ENCODE results near the gene TAX1BP3.
A peak's percentile ranks its signal among the peaks of the same experiment; 100 is the strongest.

DNA sequence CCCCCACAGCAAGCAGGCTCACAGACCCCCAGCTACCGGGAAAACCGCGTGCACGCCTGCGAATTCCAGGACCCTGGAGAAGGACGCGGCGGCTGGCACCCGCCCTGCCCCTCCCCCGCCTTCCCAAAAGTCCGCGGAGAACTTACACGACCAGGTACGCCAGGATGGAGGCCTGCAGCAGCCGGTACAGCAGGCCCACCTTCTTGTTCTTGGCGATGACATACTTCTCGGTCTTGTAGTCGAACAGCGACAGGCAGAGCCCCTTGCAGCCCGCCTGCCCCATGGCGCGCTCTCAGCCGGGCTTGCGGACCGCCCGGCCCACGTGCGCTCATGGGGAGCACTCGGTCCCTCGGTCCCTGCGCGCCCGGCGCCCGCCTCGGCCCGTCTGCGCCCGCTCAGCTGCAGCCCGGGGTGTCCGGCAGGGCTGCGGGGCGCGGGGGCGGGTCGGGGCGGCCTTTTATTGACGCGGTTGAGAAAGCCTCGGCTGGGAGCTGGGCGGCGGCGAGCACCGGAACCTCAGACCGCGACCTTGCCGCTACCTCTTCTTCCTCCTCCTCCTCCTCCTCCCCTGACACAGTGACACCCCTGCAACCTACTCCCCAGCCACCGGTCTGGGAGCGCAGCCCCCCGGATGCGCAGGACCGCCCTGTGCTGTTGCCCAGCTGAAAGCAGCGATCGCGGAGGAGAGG, 27.5 kb upstream of the TAX1BP3 start, which contains the start of gene P2RX5:
- TF ChIP-seq, protein P1, sequence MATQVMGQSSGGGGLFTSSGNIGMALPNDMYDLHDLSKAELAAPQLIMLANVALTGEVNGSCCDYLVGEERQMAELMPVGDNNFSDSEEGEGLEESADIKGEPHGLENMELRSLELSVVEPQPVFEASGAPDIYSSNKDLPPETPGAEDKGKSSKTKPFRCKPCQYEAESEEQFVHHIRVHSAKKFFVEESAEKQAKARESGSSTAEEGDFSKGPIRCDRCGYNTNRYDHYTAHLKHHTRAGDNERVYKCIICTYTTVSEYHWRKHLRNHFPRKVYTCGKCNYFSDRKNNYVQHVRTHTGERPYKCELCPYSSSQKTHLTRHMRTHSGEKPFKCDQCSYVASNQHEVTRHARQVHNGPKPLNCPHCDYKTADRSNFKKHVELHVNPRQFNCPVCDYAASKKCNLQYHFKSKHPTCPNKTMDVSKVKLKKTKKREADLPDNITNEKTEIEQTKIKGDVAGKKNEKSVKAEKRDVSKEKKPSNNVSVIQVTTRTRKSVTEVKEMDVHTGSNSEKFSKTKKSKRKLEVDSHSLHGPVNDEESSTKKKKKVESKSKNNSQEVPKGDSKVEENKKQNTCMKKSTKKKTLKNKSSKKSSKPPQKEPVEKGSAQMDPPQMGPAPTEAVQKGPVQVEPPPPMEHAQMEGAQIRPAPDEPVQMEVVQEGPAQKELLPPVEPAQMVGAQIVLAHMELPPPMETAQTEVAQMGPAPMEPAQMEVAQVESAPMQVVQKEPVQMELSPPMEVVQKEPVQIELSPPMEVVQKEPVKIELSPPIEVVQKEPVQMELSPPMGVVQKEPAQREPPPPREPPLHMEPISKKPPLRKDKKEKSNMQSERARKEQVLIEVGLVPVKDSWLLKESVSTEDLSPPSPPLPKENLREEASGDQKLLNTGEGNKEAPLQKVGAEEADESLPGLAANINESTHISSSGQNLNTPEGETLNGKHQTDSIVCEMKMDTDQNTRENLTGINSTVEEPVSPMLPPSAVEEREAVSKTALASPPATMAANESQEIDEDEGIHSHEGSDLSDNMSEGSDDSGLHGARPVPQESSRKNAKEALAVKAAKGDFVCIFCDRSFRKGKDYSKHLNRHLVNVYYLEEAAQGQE (IDR thresholded peaks at IDR 0.05; ENCODE audit: insufficient replicate concordance, low read depth), result peak; percentile 88
- TF ChIP-seq, protein P2, sequence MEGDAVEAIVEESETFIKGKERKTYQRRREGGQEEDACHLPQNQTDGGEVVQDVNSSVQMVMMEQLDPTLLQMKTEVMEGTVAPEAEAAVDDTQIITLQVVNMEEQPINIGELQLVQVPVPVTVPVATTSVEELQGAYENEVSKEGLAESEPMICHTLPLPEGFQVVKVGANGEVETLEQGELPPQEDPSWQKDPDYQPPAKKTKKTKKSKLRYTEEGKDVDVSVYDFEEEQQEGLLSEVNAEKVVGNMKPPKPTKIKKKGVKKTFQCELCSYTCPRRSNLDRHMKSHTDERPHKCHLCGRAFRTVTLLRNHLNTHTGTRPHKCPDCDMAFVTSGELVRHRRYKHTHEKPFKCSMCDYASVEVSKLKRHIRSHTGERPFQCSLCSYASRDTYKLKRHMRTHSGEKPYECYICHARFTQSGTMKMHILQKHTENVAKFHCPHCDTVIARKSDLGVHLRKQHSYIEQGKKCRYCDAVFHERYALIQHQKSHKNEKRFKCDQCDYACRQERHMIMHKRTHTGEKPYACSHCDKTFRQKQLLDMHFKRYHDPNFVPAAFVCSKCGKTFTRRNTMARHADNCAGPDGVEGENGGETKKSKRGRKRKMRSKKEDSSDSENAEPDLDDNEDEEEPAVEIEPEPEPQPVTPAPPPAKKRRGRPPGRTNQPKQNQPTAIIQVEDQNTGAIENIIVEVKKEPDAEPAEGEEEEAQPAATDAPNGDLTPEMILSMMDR (IDR thresholded peaks at IDR 0.05; ENCODE audit: insufficient read depth, low read length), result no peak
- TF ChIP-seq POLR2AphosphoS5 (IDR thresholded peaks at IDR 0.05; ENCODE audit: low read depth), result no peak
